ENCODE results near the gene RERE.
A peak's percentile ranks its signal among the peaks of the same experiment; 100 is the strongest.

The RERE gene

GRCh38 chr1:8390707-8391106 is 426.7 kb downstream of the RERE start:
- ChIA-PET CTCF (no interaction called here), POLR2A (no interaction called here)
- no peak overlapping the region for H3K27ac ChIP-seq (ENCODE audit: extremely low read depth, low read depth, low read length)

DNA sequence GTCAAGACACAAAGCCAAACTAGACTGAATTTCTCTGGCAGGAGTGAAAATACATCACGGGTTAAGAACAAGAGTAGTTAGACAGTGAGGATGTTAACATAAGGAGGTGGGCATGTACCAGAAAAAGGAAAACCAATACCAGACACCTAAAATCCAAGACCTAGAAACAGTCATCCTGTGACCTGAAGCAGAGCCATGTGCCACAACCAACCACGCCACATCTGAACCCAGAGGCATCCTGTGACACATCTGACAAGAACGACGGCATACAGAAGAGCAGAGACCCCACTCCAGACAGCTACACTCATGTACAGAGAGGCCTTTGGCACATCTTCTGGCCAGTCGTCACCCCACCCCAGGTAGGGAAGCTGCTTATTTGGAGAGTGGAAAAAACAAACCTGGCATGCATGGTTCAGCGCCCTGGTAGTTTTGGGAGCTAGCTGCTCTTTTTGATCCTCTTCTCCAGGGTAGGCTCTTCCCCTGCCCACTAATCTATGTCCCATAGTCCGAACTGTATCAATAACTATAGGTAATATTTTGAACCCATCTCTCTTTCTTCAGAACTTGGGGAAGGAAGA is 427.4 kb downstream of the RERE start:
- Histone ChIP-seq H3K4me3 (ENCODE audit: low read depth, low read length) (no peak overlapping the region), H3K36me3 (ENCODE audit: control insufficient read depth in 2 of 2, insufficient read depth in 1 of 2, low read length in 2 of 2) (peaks cover 4 to 15% of the 10 kb centered on the region in 2 experiments; a peak in 2 of 3 replicates), H3K4me1 (ENCODE audit: control insufficient read depth, insufficient read depth, low read length) (peaks cover 5% of the 10 kb centered on the region; the same call in 1 of the 2 replicates), H3K27ac (ENCODE audit: extremely low read depth, low read depth, low read length) (no peak overlapping the region), H3K9me3 (ENCODE audit: control insufficient read depth, insufficient read depth, low read depth, low read length) (no peaks in the 10 kb centered on the region)
- ChIA-PET POLR2A (no interaction called here), CTCF (interaction anchor here (0.5 kb wide), 1 partner anchor 313 kb away, joined by 4 read pairs; no protein-coding TSS in a partner anchor)
- TF ChIP-seq, protein P1, sequence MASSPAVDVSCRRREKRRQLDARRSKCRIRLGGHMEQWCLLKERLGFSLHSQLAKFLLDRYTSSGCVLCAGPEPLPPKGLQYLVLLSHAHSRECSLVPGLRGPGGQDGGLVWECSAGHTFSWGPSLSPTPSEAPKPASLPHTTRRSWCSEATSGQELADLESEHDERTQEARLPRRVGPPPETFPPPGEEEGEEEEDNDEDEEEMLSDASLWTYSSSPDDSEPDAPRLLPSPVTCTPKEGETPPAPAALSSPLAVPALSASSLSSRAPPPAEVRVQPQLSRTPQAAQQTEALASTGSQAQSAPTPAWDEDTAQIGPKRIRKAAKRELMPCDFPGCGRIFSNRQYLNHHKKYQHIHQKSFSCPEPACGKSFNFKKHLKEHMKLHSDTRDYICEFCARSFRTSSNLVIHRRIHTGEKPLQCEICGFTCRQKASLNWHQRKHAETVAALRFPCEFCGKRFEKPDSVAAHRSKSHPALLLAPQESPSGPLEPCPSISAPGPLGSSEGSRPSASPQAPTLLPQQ (tag by site-specific recombination; IDR thresholded peaks at IDR 0.05): no peak
- TF ChIP-seq, protein P2, sequence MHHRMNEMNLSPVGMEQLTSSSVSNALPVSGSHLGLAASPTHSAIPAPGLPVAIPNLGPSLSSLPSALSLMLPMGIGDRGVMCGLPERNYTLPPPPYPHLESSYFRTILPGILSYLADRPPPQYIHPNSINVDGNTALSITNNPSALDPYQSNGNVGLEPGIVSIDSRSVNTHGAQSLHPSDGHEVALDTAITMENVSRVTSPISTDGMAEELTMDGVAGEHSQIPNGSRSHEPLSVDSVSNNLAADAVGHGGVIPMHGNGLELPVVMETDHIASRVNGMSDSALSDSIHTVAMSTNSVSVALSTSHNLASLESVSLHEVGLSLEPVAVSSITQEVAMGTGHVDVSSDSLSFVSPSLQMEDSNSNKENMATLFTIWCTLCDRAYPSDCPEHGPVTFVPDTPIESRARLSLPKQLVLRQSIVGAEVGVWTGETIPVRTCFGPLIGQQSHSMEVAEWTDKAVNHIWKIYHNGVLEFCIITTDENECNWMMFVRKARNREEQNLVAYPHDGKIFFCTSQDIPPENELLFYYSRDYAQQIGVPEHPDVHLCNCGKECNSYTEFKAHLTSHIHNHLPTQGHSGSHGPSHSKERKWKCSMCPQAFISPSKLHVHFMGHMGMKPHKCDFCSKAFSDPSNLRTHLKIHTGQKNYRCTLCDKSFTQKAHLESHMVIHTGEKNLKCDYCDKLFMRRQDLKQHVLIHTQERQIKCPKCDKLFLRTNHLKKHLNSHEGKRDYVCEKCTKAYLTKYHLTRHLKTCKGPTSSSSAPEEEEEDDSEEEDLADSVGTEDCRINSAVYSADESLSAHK (tag by site-specific recombination; IDR thresholded peaks at IDR 0.05): 0 out of 2 replicates have a peak, but pooled peaks have one; percentile 17

More at GRCh38 chr1:8390707-8391106, 426.7 kb downstream of the RERE start:
- Histone ChIP-seq H3K4me3 (ENCODE audit: low read depth, low read length) (no peak overlapping the region), H3K4me1 (ENCODE audit: control insufficient read depth, insufficient read depth, low read length) (peaks cover 11% of the 10 kb centered on the region; the same call in 1 of the 2 replicates), H3K36me3 (ENCODE audit: control insufficient read depth in 2 of 2, insufficient read depth in 1 of 2, low read length in 2 of 2) (peaks cover 4 to 18% of the 10 kb centered on the region in 2 experiments; a peak in 2 of 3 replicates), H3K9me3 (ENCODE audit: control insufficient read depth, insufficient read depth, low read depth, low read length) (no peaks in the 10 kb centered on the region)
- no peak for TF ChIP-seq ZNF274 (IDR thresholded peaks at IDR 0.05; ENCODE audit: low read length)
- TF ChIP-seq ZNF274 (tag by site-specific recombination; IDR thresholded peaks at IDR 0.05; ENCODE audit: borderline replicate concordance): no peak
- TF ChIP-seq, protein P3, sequence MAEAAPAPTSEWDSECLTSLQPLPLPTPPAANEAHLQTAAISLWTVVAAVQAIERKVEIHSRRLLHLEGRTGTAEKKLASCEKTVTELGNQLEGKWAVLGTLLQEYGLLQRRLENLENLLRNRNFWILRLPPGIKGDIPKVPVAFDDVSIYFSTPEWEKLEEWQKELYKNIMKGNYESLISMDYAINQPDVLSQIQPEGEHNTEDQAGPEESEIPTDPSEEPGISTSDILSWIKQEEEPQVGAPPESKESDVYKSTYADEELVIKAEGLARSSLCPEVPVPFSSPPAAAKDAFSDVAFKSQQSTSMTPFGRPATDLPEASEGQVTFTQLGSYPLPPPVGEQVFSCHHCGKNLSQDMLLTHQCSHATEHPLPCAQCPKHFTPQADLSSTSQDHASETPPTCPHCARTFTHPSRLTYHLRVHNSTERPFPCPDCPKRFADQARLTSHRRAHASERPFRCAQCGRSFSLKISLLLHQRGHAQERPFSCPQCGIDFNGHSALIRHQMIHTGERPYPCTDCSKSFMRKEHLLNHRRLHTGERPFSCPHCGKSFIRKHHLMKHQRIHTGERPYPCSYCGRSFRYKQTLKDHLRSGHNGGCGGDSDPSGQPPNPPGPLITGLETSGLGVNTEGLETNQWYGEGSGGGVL (tag by site-specific recombination; IDR thresholded peaks at IDR 0.05): 0 out of 2 replicates have a peak, but pooled peaks have one; percentile 15

DNA sequence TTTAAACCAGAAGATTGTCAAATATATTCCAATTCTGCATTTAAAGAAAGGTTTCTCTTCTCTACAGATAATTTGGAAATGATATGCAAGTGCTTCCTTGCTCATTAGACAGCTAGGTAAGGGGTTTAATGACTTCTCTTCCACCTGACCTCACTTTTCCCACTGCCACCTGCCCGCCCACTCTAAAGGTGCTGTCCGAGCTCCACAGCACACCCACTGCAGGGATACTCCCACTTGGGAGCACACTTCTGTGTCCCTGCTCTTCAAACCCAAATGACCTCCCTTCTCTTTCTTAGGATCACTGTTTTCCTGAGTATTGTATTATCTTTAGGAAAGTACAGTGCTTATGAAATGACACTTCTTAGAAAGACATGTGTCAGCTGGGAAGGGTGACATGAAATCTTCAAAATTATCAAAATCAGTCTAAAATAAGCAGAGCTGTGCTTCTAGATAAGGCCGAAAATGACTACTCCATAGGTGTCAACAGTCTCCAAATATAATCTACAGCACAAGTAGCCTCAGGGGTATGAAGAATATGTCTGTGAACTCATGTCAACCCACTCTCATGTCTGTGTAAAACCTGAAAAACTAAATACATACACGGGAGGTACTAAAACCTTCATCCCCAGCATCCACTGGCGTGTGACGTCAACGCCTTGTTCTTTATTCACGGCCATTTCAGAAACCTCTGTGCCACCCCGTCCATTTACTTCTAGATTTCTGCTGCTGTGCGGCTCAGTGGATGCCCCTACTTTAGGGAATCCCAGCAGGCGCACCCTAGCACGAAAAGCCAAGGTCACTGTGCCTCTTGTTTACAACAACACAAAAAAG is 428.5 kb downstream of the RERE start:
- ChIA-PET POLR2A (no interaction called here), CTCF (interaction anchor here (0.6 kb wide), 1 partner anchor 471 kb away, joined by 3 read pairs; no protein-coding TSS in a partner anchor)

More for the DNA sequence above, 428.5 kb downstream of the RERE start:
- TF ChIP-seq ZNF266 (tag by site-specific recombination; IDR thresholded peaks at IDR 0.05; ENCODE audit: low read depth) (no peak), ZNF302 (tag by site-specific recombination; IDR thresholded peaks at IDR 0.05; ENCODE audit: low read depth) (no peak), ZNF19 (tag by site-specific recombination; IDR thresholded peaks at IDR 0.05; ENCODE audit: low read depth) (no peak), ZNF112 (tag by site-specific recombination; IDR thresholded peaks at IDR 0.05) (no peak), ZNF214 (tag by site-specific recombination; IDR thresholded peaks at IDR 0.05; ENCODE audit: borderline replicate concordance) (no peak), ZNF2 (tag by site-specific recombination; IDR thresholded peaks at IDR 0.05) (no peak), ZNF510 (tag by site-specific recombination; IDR thresholded peaks at IDR 0.05; ENCODE audit: insufficient replicate concordance) (no peak)
- TF ChIP-seq, protein P4, sequence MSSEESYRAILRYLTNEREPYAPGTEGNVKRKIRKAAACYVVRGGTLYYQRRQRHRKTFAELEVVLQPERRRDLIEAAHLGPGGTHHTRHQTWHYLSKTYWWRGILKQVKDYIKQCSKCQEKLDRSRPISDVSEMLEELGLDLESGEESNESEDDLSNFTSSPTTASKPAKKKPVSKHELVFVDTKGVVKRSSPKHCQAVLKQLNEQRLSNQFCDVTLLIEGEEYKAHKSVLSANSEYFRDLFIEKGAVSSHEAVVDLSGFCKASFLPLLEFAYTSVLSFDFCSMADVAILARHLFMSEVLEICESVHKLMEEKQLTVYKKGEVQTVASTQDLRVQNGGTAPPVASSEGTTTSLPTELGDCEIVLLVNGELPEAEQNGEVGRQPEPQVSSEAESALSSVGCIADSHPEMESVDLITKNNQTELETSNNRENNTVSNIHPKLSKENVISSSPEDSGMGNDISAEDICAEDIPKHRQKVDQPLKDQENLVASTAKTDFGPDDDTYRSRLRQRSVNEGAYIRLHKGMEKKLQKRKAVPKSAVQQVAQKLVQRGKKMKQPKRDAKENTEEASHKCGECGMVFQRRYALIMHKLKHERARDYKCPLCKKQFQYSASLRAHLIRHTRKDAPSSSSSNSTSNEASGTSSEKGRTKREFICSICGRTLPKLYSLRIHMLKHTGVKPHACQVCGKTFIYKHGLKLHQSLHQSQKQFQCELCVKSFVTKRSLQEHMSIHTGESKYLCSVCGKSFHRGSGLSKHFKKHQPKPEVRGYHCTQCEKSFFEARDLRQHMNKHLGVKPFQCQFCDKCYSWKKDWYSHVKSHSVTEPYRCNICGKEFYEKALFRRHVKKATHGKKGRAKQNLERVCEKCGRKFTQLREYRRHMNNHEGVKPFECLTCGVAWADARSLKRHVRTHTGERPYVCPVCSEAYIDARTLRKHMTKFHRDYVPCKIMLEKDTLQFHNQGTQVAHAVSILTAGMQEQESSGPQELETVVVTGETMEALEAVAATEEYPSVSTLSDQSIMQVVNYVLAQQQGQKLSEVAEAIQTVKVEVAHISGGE (tag by site-specific recombination; conservative IDR thresholded peaks at IDR 0.05; ENCODE audit: low read depth): no peak
- Histone ChIP-seq H3K4me1 (ENCODE audit: control insufficient read depth, insufficient read depth, low read length) (no peaks in the 10 kb centered on the region), H3K36me3 (ENCODE audit: control insufficient read depth in 2 of 2, insufficient read depth in 1 of 2, low read length in 2 of 2) (peaks cover 4 to 24% of the 10 kb centered on the region in 2 experiments; a peak in 2 of 3 replicates), H3K27ac (ENCODE audit: extremely low read depth, low read depth, low read length) (no peak overlapping the region), H3K4me3 (ENCODE audit: low read depth, low read length) (no peak overlapping the region), H3K9me3 (ENCODE audit: control insufficient read depth, insufficient read depth, low read depth, low read length) (no peaks in the 10 kb centered on the region)

Data from HEK293 (cell line).